Measurements from ENCODE around the gene RTN4RL1.

DNA sequence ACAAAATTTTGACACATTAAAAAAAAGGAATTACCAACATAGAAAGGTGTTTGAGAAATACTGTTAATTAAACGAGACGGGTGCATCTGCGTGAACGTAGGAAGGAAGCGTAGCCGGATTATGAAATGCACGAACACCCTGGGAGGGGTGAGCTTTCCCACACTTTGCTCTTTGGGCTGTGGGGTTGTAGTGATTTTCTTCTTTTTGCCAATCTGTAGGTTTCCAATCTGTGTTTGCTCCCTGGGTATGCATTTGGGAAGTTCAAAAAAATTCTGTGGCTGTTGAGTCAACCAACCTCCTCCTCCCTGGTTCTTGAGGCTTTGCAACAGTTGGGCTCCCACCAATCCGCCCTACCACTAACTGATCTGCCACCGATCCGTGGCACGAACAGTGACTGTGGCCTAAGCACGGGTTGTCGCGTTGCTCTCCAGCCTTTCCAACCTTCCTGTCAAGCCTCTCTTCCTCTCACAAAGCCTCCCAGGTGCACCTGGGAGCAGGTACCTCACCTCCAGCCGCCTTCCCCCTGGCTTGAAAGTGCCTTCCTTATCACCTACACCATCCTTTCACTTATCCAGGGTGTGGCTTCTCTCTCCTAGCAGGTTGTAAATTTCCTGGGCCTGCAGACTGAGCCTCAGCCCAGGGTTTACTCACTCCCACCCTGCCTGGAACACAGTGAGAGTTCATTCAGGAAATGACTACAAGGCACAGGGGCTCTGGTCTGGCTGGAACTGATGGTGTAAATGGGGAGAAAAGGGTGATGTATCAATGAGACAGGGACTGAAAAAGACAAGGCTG, 16.6 kb downstream of the RTN4RL1 start:
- TF ChIP-seq, protein P1, sequence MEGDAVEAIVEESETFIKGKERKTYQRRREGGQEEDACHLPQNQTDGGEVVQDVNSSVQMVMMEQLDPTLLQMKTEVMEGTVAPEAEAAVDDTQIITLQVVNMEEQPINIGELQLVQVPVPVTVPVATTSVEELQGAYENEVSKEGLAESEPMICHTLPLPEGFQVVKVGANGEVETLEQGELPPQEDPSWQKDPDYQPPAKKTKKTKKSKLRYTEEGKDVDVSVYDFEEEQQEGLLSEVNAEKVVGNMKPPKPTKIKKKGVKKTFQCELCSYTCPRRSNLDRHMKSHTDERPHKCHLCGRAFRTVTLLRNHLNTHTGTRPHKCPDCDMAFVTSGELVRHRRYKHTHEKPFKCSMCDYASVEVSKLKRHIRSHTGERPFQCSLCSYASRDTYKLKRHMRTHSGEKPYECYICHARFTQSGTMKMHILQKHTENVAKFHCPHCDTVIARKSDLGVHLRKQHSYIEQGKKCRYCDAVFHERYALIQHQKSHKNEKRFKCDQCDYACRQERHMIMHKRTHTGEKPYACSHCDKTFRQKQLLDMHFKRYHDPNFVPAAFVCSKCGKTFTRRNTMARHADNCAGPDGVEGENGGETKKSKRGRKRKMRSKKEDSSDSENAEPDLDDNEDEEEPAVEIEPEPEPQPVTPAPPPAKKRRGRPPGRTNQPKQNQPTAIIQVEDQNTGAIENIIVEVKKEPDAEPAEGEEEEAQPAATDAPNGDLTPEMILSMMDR (IDR thresholded peaks at IDR 0.05) = no peak
- TF ChIP-seq POLR2A (IDR thresholded peaks at IDR 0.05) = no peak
